CD4-positive, alpha-beta T cell (primary cell): ENCODE results near the gene MYOF. TPM values are rescaled to one million over a fixed set of nuclear protein-coding genes. Genes with fewer than 3 reads are reported as not detected.

Experiments
- ATAC-seq: fragments of 200-7000 bp; cut with Tn5 transposase; one replicate; pipeline ENCODE4 v1.10.0; 2022; ENCODE audit warnings: mild to moderate bottlenecking; ENCODE audit not compliant: poor library complexity
- CTCF ChIA-PET: fragments of 350-600 bp; sonication (Branson Sonifier 250); formaldehyde crosslinking; loops from one replicate; lab custom pipeline; 2021; ENCODE audit warnings: antibody characterized with exemption, inconsistent platforms; lab: Charles Lee
- POLR2A ChIA-PET: fragments of 350-600 bp; sonication (Branson Sonifier 250); formaldehyde crosslinking; loops from one replicate; lab custom pipeline; 2021; ENCODE audit warnings: antibody characterized with exemption, inconsistent platforms; lab: Charles Lee
- DNase-seq, 14 experiments: peaks; one replicate each; pipeline ENCODE4 v3.0.0-alpha.2; 2013 to 2020; ENCODE audit warnings: mixed read lengths in 2 of 14
- H3K27ac ChIP-seq, 2 donors: one replicate each; pipeline versions ENCODE4 v1.5.1 to v1.7.0; 2013; ENCODE audit warnings: low read length in 2 of 2, low read depth in 1 of 2, mild to moderate bottlenecking in 1 of 2
- H3K27me3 ChIP-seq, 2 experiments: 1 replicate in 1 of 2; 2 replicates in 1 of 2; pipeline versions ENCODE4 v1.6.1 to v1.7.0; 2013; ENCODE audit warnings: low read length in 2 of 2, control low read depth in 1 of 2, mild to moderate bottlenecking in 1 of 2, moderate library complexity in 1 of 2; ENCODE audit not compliant: insufficient read depth in 2 of 2, control insufficient read depth in 1 of 2
- H3K36me3 ChIP-seq: one replicate; pipeline ENCODE4 v1.6.1; 2013; ENCODE audit warnings: low read length, control low read depth; ENCODE audit not compliant: insufficient read depth
- H3K4me1 ChIP-seq: one replicate; pipeline ENCODE4 v1.6.1; 2013; ENCODE audit warnings: low read length, control low read depth; ENCODE audit not compliant: insufficient read depth
- H3K4me3 ChIP-seq: one replicate; pipeline ENCODE4 v1.5.1; 2013; ENCODE audit warnings: mild to moderate bottlenecking, low read length, moderate library complexity
- H3K9me3 ChIP-seq, 2 experiments: 1 replicate in 1 of 2; 2 replicates in 1 of 2; pipeline versions ENCODE4 v1.6.1 to v1.7.0; 2013; ENCODE audit warnings: low read length in 2 of 2, mild to moderate bottlenecking in 2 of 2, control low read depth in 1 of 2, moderate library complexity in 1 of 2; ENCODE audit not compliant: control insufficient read depth in 1 of 2, insufficient read depth in 1 of 2
- H3K27ac Mint-ChIP-seq: one replicate; pipeline ENCODE4 v1.8.0; 2020; ENCODE audit warnings: mixed read lengths
- H3K27me3 Mint-ChIP-seq: one replicate; pipeline ENCODE4 v1.8.0; 2021; ENCODE audit warnings: mixed read lengths
- H3K36me3 Mint-ChIP-seq: one replicate; pipeline ENCODE4 v1.8.0; 2021; ENCODE audit warnings: low read depth, mixed read lengths
- H3K4me1 Mint-ChIP-seq: one replicate; pipeline ENCODE4 v1.8.0; 2021; ENCODE audit warnings: low read depth, mixed read lengths
- H3K4me3 Mint-ChIP-seq: one replicate; pipeline ENCODE4 v1.8.0; 2020; ENCODE audit warnings: mild to moderate bottlenecking, mixed read lengths
- H3K9me3 Mint-ChIP-seq: one replicate; pipeline ENCODE4 v1.8.0; 2020; ENCODE audit warnings: mixed read lengths
- intact Hi-C, 2 experiments: fragments of 100-400 bp; cut with DNase I in 1 of 2; cut with micrococcal nuclease in 1 of 2; formaldehyde crosslinking; loops; one replicate each; pipeline versions ENCODE4 v1.15.1 to v1.9.0; 2023 to 2025; cut with DNase I, micrococcal nuclease
- total RNA-seq, 174 experiments: library from RNA in 2 of 174; stranded (reverse) in 2 of 174; gene quantifications; one replicate each; pipeline ENCODE4 v1.2.3 and lab custom pipeline; 2021 to 2026
- TF ChIP-seq, protein P1 (sequence below): fragments of 200-600 bp; IDR thresholded peaks from one replicate; pipeline ENCODE4 v1.8.0; 2022; ENCODE audit warnings: antibody characterized with exemption, mild to moderate bottlenecking

Gene MYOF
- total RNA-seq, 2 experiments from 2014 or later = 0.14 to 0.27 TPM

DNA sequence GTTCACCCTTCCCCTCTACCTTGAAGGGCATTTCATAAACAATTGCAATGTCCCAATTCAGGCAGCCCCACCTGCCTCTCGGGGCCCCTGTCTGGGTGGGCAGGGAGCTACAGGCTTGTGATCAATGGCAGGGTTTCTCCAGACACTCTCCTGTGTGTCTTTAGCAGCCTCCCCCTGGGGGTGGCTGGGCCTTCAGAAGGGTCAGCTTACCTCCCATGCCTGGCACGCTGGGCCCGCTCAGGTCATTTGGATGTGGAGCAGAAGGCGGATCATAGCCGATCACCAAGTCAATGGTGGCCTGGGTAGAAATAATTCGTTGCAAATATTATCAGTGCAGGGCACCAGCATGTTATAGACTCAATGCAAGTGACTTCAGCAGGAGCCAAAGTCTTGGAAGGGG is 56.3 kb downstream of the MYOF start:
- intact Hi-C loops = no loop called here
- Histone ChIP-seq H3K27me3 (no peaks in the 10 kb centered on the region), H3K4me1 (no peaks in the 10 kb centered on the region), H3K9me3 (peaks cover 0 to 3% of the 10 kb centered on the region in 2 experiments), H3K27ac (no peak overlapping the region), H3K36me3 (no peaks in the 10 kb centered on the region), H3K4me3 (no peak overlapping the region)
- H3K27ac Mint-ChIP-seq = no peak overlapping the region
- DNase-seq (no peak), ATAC-seq (no peak)
- no peak overlapping the region for H3K4me3 Mint-ChIP-seq
- peaks cover 11% of the 10 kb centered on the region for H3K4me1 Mint-ChIP-seq
- H3K36me3 Mint-ChIP-seq = no peaks in the 10 kb centered on the region
- H3K27me3 Mint-ChIP-seq = no peaks in the 10 kb centered on the region
- ChIA-PET CTCF (no interaction called here), POLR2A (no interaction called here)
- H3K9me3 Mint-ChIP-seq = no peaks in the 10 kb centered on the region
- TF ChIP-seq, protein P1, sequence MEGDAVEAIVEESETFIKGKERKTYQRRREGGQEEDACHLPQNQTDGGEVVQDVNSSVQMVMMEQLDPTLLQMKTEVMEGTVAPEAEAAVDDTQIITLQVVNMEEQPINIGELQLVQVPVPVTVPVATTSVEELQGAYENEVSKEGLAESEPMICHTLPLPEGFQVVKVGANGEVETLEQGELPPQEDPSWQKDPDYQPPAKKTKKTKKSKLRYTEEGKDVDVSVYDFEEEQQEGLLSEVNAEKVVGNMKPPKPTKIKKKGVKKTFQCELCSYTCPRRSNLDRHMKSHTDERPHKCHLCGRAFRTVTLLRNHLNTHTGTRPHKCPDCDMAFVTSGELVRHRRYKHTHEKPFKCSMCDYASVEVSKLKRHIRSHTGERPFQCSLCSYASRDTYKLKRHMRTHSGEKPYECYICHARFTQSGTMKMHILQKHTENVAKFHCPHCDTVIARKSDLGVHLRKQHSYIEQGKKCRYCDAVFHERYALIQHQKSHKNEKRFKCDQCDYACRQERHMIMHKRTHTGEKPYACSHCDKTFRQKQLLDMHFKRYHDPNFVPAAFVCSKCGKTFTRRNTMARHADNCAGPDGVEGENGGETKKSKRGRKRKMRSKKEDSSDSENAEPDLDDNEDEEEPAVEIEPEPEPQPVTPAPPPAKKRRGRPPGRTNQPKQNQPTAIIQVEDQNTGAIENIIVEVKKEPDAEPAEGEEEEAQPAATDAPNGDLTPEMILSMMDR = no peak

DNA sequence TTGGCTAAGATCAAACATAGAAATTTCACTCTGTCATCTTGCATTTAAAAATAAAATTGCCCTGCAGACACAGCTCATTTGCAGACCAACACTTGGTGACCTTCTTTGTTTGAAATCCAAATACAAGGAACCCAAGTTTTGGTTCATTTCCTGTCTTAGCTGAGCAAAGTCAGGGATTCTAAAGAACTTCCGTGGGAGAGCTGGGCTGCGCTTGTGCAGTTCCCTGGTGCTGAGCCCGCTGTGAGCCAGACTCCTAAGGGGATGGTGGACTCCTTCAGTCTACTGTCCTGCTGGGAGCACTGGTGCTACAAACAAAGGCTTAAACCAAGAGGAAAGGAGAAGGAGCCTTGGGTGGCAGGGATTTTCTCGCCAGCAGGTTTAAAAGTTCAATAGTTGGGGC is 60.0 kb downstream of the MYOF start:
- TF ChIP-seq, protein P1 = no peak
- CTCF ChIA-PET = no interaction called here
- no peak for ATAC-seq

DNA sequence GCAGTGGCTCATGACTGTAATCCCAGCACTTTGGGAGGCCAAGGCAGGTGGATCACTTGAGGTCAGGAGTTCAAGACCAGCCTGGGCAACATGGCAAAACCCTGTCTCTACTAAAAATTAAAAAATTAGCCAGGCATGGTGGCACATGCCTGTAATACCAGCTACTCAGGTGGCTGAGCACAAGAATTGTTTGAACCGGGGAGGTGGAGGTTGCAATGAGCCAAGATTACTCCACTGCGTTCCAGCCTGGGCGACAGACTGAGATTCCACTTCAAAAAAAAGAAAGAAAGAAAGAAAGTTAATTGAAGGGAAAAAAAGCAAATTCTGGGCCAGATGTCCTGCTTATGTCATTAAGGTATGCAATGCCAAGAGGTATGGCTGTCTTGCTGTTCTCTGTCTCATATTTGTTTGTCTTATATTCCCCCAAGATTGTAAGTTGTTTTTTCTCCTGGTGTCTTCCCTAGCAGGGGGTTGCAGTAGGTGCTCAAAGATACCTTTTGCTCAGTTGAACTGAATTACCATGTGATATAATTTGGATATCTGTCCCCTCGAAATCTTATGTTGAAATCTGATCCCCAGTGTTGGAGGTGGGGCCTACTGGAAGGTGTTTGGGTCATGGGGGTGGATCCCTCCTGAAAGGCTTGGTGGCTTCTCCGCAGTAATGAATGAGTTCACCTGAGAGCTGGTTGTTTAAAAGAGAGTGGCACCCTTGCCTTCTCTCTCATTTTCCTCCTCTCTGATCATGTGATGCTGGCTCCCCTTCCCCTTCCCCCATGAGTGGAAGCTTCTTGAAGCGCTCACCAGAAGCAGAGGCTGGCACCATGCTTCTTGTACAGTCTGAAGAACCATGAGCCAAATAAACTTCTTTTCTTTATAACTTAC is 60.9 kb downstream of the MYOF start:
- DNase-seq (no peak), ATAC-seq (no peak)
- H3K27me3 Mint-ChIP-seq = no peaks in the 10 kb centered on the region
- intact Hi-C loops = no loop called here
- no peak overlapping the region for H3K27ac ChIP-seq
- POLR2A ChIA-PET = no interaction called here
- H3K36me3 Mint-ChIP-seq = no peaks in the 10 kb centered on the region
- CTCF ChIA-PET = no interaction called here
- H3K4me1 Mint-ChIP-seq = peaks cover 11% of the 10 kb centered on the region
- no peaks in the 10 kb centered on the region for H3K9me3 Mint-ChIP-seq
- H3K27ac Mint-ChIP-seq = no peak overlapping the region
- no peaks in the 10 kb centered on the region for H3K27me3 ChIP-seq
- no peaks in the 10 kb centered on the region for H3K4me1 ChIP-seq
- no peaks in the 10 kb centered on the region for H3K9me3 ChIP-seq
- H3K4me3 ChIP-seq = no peak overlapping the region
- no peak overlapping the region for H3K4me3 Mint-ChIP-seq
- H3K36me3 ChIP-seq = no peaks in the 10 kb centered on the region
- TF ChIP-seq, protein P1 = no peak

More for the DNA sequence above, 60.0 kb downstream of the MYOF start:
- Histone ChIP-seq H3K27ac (no peak overlapping the region), H3K36me3 (no peaks in the 10 kb centered on the region), H3K4me1 (no peaks in the 10 kb centered on the region), H3K27me3 (no peaks in the 10 kb centered on the region), H3K9me3 (no peaks in the 10 kb centered on the region), H3K4me3 (no peak overlapping the region)
- POLR2A ChIA-PET = no interaction called here
- intact Hi-C loops = no loop called here
- Mint-ChIP-seq H3K4me3 (no peak overlapping the region), H3K4me1 (peaks cover 11% of the 10 kb centered on the region), H3K27ac (no peak overlapping the region), H3K27me3 (no peaks in the 10 kb centered on the region), H3K9me3 (no peaks in the 10 kb centered on the region), H3K36me3 (no peaks in the 10 kb centered on the region)
- DNase-seq = no peak
